Glomerular visceral epithelial cell (primary cell): ENCODE data around the gene OR8G5.
"Not testable (repeated sequence)": the region's sequence is repeated elsewhere in the genome, so short reads cannot be mapped to it uniquely, and the experiment has no call there.

Source experiments
- DNase-seq: peaks from one replicate; pipeline ENCODE4 v3.0.0-alpha.2; 2016; ENCODE audit errors: extremely low spot score

OR8G5 gene, protein sequence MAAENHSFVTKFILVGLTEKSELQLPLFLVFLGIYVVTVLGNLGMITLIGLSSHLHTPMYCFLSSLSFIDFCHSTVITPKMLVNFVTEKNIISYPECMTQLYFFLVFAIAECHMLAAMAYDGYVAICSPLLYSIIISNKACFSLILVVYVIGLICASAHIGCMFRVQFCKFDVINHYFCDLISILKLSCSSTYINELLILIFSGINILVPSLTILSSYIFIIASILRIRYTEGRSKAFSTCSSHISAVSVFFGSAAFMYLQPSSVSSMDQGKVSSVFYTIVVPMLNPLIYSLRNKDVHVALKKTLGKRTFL

GRCh38 chr11:124256076-124256475 is at the start of gene OR8G5:
OR8G5 (plus strand) TSS chr11:124256376; CDS start chr11:124264932, 8,556 bp downstream.
- DNase-seq, result no peak

DNA sequence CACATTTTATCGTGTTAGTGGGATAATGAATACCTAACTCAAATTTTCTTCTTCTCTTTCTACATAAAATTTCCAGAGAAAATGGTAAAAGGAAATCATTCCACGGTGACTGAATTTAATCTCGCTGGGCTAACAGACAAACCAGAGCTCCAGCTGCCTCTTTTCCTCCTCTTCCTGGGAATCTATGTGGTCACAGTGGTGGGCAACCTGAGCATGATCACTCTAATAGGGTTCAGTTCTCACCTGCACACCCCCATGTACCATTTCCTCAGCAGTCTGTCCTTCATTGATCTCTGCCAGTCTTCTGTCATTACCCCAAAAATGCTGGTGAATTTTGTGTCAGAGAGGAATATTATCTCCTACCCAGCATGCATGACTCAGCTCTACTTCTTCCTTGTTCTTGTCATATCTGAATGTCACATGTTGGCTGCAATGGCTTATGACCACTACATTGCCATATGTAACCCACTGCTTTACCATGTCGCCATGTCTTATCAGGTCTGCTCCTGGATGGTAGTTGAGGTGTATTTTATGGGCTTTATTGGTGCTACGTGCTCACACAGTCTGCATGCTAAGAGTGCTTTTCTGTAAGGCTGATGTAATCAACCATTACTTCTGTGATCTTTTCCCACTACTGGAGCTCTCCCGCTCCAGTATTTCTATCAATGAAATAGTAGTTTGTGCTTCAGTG is 48.9 kb upstream of the OR8G5 start:
- no peak for DNase-seq

DNA sequence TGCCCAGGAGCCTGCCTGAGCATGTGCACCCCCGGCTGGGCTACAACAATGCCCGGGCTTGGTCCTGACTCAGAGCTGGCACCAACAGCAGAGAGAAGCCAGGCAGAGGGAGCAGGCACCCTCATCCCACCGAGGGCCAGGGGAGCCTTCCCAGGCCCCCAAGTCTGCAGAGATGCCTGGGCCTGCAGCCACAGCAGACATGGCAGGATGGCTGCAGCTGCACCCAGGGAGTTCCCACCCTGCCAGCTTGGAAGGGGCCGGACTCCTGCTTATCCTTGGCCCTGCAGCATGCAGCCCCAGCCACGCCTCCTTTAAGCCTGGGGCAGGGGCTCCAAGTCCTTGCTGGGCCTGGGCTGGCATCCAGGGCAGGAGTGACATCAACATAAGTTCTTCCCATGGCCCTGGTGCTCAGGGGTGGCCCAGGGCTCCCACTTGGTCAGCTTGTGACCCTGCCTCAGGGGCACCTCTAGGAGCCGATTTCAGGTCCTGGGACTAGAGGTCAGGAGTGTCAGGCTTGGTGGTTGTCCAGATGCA is 46.3 kb upstream of the OR8G5 start:
- DNase-seq, result no peak

- DNase-seq, result no peak
These were observed 45.8 kb upstream of the OR8G5 start for GRCh38 chr11:124210421-124210820.

- DNase-seq, result no peak
These were observed 44.9 kb upstream of the OR8G5 start for GRCh38 chr11:124211321-124211720.

GRCh38 chr11:124214027-124214426 is 42.1 kb upstream of the OR8G5 start:
- no peak for DNase-seq

GRCh38 chr11:124219126-124219525 is 37.0 kb upstream of the OR8G5 start:
- no peak for DNase-seq

DNA sequence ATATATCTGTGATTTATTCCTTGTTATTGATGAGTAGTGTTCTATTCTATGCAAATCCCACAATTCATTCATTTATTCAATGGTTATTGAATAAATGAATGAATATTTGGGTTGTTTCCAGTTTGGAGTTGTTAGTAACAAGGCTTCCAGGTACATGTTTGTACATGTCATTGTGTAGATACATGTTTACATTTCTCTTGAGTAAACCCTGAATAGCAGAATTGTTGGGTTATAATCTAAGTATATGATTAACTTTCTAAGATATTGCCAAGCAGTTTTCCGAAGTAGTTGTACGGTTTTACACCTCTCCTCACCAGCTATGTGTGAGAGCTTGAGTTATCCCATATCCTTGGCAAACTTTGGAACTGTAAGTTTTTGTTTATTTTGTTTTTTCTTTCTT is 33.8 kb upstream of the OR8G5 start:
- no peak for DNase-seq

DNA sequence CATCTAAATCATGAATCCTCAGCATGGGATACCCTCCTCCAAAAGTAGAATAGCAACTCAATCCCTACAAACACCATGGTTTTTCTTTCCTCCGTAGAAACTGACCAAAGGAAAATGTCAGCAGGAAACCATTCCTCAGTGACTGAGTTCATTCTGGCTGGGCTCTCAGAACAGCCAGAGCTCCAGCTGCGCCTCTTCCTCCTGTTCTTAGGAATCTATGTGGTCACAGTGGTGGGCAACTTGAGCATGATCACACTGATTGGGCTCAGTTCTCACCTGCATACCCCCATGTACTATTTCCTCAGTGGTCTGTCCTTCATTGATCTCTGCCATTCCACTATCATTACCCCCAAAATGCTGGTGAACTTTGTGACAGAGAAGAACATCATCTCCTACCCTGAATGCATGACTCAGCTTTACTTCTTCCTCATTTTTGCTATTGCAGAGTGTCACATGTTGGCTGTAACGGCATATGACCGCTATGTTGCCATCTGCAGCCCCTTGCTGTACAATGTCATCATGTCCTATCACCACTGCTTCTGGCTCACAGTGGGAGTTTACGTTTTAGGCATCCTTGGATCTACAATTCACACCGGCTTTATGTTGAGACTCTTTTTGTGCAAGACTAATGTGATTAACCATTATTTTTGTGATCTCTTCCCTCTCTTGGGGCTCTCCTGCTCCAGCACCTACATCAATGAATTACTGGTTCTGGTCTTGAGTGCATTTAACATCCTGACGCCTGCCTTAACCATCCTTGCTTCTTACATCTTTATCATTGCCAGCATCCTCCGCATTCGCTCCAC is 31.4 kb upstream of the OR8G5 start:
- DNase-seq, result not testable (repeated sequence)

DNA sequence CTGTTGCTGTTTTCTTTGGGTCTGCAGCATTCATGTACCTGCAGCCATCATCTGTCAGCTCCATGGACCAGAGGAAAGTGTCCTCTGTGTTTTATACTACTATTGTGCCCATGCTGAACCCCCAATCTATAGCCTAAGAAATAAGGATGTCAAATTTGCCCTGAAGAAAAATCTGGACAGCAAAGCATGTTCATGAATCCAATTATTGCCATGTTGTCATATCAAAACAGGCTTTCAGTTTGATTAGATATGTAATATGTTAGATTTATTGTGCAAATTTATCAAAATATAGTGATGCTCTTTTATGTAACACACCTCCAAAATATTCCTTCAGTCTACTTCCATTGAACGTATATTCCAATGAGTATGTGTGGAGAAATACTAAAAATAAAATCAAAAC is 30.7 kb upstream of the OR8G5 start:
- no peak for DNase-seq

- no peak for DNase-seq
These were observed 22.8 kb upstream of the OR8G5 start for GRCh38 chr11:124233376-124233775.

GRCh38 chr11:124238512-124238911 is 17.7 kb upstream of the OR8G5 start:
- DNase-seq, result no peak

DNA sequence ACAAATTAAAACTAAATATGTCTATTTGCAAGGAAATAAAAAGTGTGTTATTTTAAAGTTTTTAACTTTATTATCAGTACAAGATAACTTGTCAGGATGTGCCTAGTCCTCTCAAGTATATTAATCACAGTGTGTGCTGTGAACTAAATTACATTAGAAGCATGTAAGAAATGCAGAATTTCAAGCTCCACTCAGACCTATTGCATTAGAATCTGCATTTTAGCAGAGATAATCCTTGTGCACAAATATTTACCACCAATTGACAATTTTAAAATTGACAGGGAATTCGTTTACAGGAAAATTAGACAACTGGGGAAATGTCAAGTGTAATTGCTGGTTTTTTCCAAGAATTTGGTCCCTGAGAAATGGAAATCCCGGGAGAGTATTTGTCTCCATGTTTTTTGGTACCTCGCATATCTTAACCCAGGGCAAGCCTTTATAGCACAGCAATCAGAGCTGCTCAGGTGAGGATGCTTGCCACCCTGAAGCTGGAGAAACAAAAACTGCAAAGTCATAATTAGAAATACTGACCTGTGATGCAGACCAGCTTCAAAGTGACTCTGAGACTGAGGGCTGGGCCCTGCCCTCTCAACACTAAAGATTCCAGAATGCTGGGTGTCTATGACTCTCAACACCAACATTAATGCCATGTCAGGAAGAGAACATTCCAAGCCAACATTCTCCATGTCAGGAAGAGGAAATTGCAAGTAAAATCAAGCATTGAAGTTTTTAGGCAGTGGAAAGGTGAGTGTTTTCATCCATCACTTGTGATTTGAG is 15.4 kb upstream of the OR8G5 start, which contains the start of gene OR8G1:
OR8G1 (plus strand) TSS at position 475 of the 777 bp plus-strand sequence. CDS start 8,581 bp downstream, outside the sequence.
- no peak for DNase-seq

- not testable (repeated sequence) for DNase-seq
These were observed 6.3 kb upstream of the OR8G5 start for GRCh38 chr11:124249869-124250268.

- DNase-seq, result not testable (repeated sequence)
These were observed 8.9 kb downstream of the OR8G5 start for GRCh38 chr11:124265041-124265440.

GRCh38 chr11:124270886-124271285 is 14.7 kb downstream of the OR8G5 start:
- not testable (repeated sequence) for DNase-seq

- DNase-seq, result no peak
These were observed 17.8 kb downstream of the OR8G5 start for GRCh38 chr11:124274000-124274399.

- DNase-seq, result no peak
These were observed 19.9 kb downstream of the OR8G5 start for GRCh38 chr11:124276081-124276480.

DNA sequence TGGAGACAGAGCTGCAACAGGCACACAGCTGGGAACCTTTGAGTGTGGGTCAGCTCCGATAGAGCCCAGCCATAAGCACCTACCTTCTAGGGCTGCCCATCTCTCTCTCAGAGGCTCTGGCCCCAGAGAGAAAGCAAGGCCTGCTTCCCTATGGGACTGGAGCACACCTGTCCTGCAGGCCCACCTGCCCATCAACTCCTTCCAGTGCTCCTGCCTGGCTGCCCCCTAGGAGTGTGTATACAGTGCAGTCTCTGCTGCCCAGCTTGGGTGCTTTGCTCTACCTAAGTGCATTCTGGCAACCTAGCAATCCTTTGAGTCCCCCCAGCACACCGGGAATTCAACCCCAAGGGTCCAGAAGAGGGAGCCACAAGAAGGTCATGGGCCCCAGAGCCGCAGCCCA is 21.0 kb downstream of the OR8G5 start:
- no peak for DNase-seq

DNA sequence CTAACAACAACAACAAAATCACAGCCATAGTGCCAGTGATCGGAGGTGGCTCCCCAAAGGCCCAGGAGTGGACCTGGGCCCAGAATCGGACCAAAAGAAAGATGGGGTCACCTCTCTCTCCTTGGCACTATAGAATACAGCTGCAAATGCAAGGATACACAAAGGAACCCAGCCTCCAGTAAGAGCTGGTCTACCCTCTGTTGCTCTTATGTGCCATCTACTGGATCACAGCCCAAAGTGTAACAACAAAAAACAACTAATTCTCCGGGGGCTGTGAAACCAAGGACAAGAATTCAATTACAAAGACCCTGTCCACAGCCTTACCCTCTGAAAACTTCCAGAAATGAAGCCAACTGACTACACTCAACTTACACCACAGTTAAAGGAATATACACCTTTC is 21.6 kb downstream of the OR8G5 start:
- no peak for DNase-seq

DNA sequence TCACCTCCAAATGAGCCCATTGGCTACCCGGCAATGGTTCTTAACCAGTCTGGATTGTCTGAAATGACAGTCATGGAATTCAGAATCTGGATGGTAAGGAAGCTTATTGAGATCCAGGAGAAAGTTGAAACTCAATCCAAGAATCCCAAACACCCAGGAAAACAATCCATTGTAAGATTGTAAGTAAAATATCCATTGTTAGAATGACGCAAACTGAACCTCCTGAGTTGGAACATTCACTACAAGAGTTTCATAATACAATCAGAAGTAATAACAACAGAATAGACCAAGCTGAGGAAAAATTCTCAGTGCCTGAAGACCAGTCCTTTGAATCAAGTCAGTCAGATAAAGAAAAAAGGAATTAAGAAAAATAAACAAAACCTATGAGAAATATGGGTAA is 22.1 kb downstream of the OR8G5 start:
- no peak for DNase-seq
